ENCODE measurements around the gene SLC12A7. TPM values are rescaled to one million over a fixed set of nuclear protein-coding genes. Genes with fewer than 3 reads are reported as not detected.
A peak's percentile ranks its signal among the peaks of the same experiment; 100 is the strongest.

SLC12A7 gene
- total and polyA plus RNA-seq, 2 donors (not counting 1 experiment from before 2014, with no cell fraction given), result 2.9 to 23.9 TPM

GRCh38 chr5:1111241-1111726 lies 579 bp downstream of the SLC12A7 start:
- H3K79me2 ChIP-seq (ENCODE audit: control insufficient read depth, insufficient read depth, low read length), result no peaks in the 10 kb centered on the region
- H3K4me3 ChIP-seq (replicated peaks in 1 of 4; ENCODE audit: control extremely low read depth in 1 of 4, insufficient read depth in 1 of 4, low read depth in 3 of 4, low read length in 4 of 4), result peak overlapping the region; percentile 53 to 75 (median 63)
- peak overlapping the region; percentile 68 for H3K9ac ChIP-seq (ENCODE audit: insufficient read depth, low read length)
- no peaks in the 10 kb centered on the region for H3K27me3 ChIP-seq (ENCODE audit: control insufficient read depth, insufficient read depth, low read length)
- H2AFZ ChIP-seq (ENCODE audit: low read length), result no peak overlapping the region
- H3K4me2 ChIP-seq (ENCODE audit: extremely low read depth, insufficient read depth, low read length), result peak overlapping the region; percentile 87
- DNase-seq (ENCODE audit: low read depth in 2 of 2), result peak in 1 of 2 donors; percentile 22
- no peaks in the 10 kb centered on the region for H3K9me3 ChIP-seq (ENCODE audit: control insufficient read depth, insufficient read depth, low read depth, low read length)
- H3K4me1 ChIP-seq (ENCODE audit: control insufficient read depth, extremely low read depth, insufficient read depth, low read length), result no peaks in the 10 kb centered on the region
- H4K20me1 ChIP-seq (ENCODE audit: control insufficient read depth, extremely low read depth, insufficient read depth, low read length), result no peaks in the 10 kb centered on the region
- no peaks in the 10 kb centered on the region for H3K36me3 ChIP-seq (ENCODE audit: control insufficient read depth, insufficient read depth, low read length)
- no peak for TF ChIP-seq CTCF (conservative IDR thresholded peaks at IDR 0.05 in 1 of 2, IDR thresholded peaks at IDR 0.05 in 1 of 2; ENCODE audit: low read depth in 1 of 2, low read length in 2 of 2)
- TF ChIP-seq EZH2 (IDR thresholded peaks at IDR 0.05; ENCODE audit: low read length, missing control alignments), result no peak
- peak overlapping the region; percentile 38 for H3K27ac ChIP-seq (ENCODE audit: insufficient read depth, low read length)

GRCh38 chr5:1110307-1111240 lies 1.3 kb downstream of the SLC12A7 start:
- H3K4me3 ChIP-seq (replicated peaks in 1 of 4; ENCODE audit: control extremely low read depth in 1 of 4, insufficient read depth in 1 of 4, low read depth in 3 of 4, low read length in 4 of 4), result peak overlapping the region; percentile 53 to 75 (median 63)
- H4K20me1 ChIP-seq (ENCODE audit: control insufficient read depth, extremely low read depth, insufficient read depth, low read length), result no peaks in the 10 kb centered on the region
- peak overlapping the region; percentile 38 for H3K27ac ChIP-seq (ENCODE audit: insufficient read depth, low read length)
- no peaks in the 10 kb centered on the region for H3K36me3 ChIP-seq (ENCODE audit: control insufficient read depth, insufficient read depth, low read length)
- no peak overlapping the region for H2AFZ ChIP-seq (ENCODE audit: low read length)
- H3K4me1 ChIP-seq (ENCODE audit: control insufficient read depth, extremely low read depth, insufficient read depth, low read length), result no peaks in the 10 kb centered on the region
- no peaks in the 10 kb centered on the region for H3K79me2 ChIP-seq (ENCODE audit: control insufficient read depth, insufficient read depth, low read length)
- no peak for DNase-seq (ENCODE audit: low read depth in 2 of 2)
- H3K9me3 ChIP-seq (ENCODE audit: control insufficient read depth, insufficient read depth, low read depth, low read length), result no peaks in the 10 kb centered on the region
- H3K27me3 ChIP-seq (ENCODE audit: control insufficient read depth, insufficient read depth, low read length), result no peaks in the 10 kb centered on the region
- H3K4me2 ChIP-seq (ENCODE audit: extremely low read depth, insufficient read depth, low read length), result peak overlapping the region; percentile 87
- peak overlapping the region; percentile 68 for H3K9ac ChIP-seq (ENCODE audit: insufficient read depth, low read length)
- no peak for TF ChIP-seq EZH2 (IDR thresholded peaks at IDR 0.05; ENCODE audit: low read length, missing control alignments)
- TF ChIP-seq CTCF (conservative IDR thresholded peaks at IDR 0.05 in 1 of 2, IDR thresholded peaks at IDR 0.05 in 1 of 2; ENCODE audit: low read depth in 1 of 2, low read length in 2 of 2), result no peak

- Histone ChIP-seq H3K4me1 (ENCODE audit: control insufficient read depth, extremely low read depth, insufficient read depth, low read length) (no peaks in the 10 kb centered on the region), H2AFZ (ENCODE audit: low read length) (no peak overlapping the region), H3K9ac (ENCODE audit: insufficient read depth, low read length) (no peak overlapping the region), H4K20me1 (ENCODE audit: control insufficient read depth, extremely low read depth, insufficient read depth, low read length) (no peaks in the 10 kb centered on the region), H3K27me3 (ENCODE audit: control insufficient read depth, insufficient read depth, low read length) (no peaks in the 10 kb centered on the region), H3K79me2 (ENCODE audit: control insufficient read depth, insufficient read depth, low read length) (no peaks in the 10 kb centered on the region), H3K4me2 (ENCODE audit: extremely low read depth, insufficient read depth, low read length) (no peak overlapping the region), H3K27ac (ENCODE audit: insufficient read depth, low read length) (no peak overlapping the region), H3K4me3 (replicated peaks in 1 of 4; ENCODE audit: control extremely low read depth in 1 of 4, insufficient read depth in 1 of 4, low read depth in 3 of 4, low read length in 4 of 4) (no peak overlapping the region), H3K9me3 (ENCODE audit: control insufficient read depth, insufficient read depth, low read depth, low read length) (no peaks in the 10 kb centered on the region), H3K36me3 (ENCODE audit: control insufficient read depth, insufficient read depth, low read length) (no peaks in the 10 kb centered on the region)
- DNase-seq (ENCODE audit: low read depth in 2 of 2), result no peak
- TF ChIP-seq EZH2 (IDR thresholded peaks at IDR 0.05; ENCODE audit: low read length, missing control alignments), result no peak
- TF ChIP-seq CTCF (conservative IDR thresholded peaks at IDR 0.05 in 1 of 2, IDR thresholded peaks at IDR 0.05 in 1 of 2; ENCODE audit: low read depth in 1 of 2, low read length in 2 of 2), result no peak
Measured at GRCh38 chr5:1109542-1110306, 2.1 kb downstream of the SLC12A7 start.
